Mesenchymal stem cell (in vitro differentiated cells and primary cell): ENCODE measurements around the gene CAPN2.

Experiments used
- DNase-seq: peaks from one replicate; pipeline ENCODE4 v3.0.0-alpha.2; 2013
- H2AFZ ChIP-seq: one replicate; pipeline ENCODE4 v1.6.1; 2013; ENCODE audit warnings: low read depth, mild to moderate bottlenecking, control low read depth, inconsistent platforms, low read length, moderate library complexity
- H2AK5ac ChIP-seq: 2 replicates; pipeline ENCODE4 v1.6.1; 2013; ENCODE audit warnings: low read length, moderate library complexity, mild to moderate bottlenecking, inconsistent platforms; ENCODE audit not compliant: severe bottlenecking
- H2BK120ac ChIP-seq: one replicate; pipeline ENCODE4 v1.6.1; 2013; ENCODE audit warnings: low read depth, mild to moderate bottlenecking, inconsistent platforms, low read length, moderate library complexity
- H2BK12ac ChIP-seq, 2 experiments: one replicate each; pipeline ENCODE4 v1.6.1; 2013; ENCODE audit warnings: inconsistent platforms in 2 of 2, low read length in 2 of 2, mild to moderate bottlenecking in 2 of 2, moderate library complexity in 2 of 2, control low read depth in 1 of 2
- H2BK15ac ChIP-seq: one replicate; pipeline ENCODE4 v1.6.1; 2013; ENCODE audit warnings: mild to moderate bottlenecking, low read depth, inconsistent platforms; ENCODE audit not compliant: poor library complexity, severe bottlenecking
- H2BK5ac ChIP-seq: 2 replicates; pipeline ENCODE4 v1.6.1; 2013; ENCODE audit warnings: low read depth, mild to moderate bottlenecking, low read length, control low read depth, inconsistent platforms; ENCODE audit not compliant: poor library complexity, severe bottlenecking
- H3K14ac ChIP-seq, 2 experiments: one replicate each; pipeline ENCODE4 v1.6.1; 2013; ENCODE audit warnings: inconsistent platforms in 2 of 2, low read length in 2 of 2, control low read depth in 1 of 2, mild to moderate bottlenecking in 1 of 2, moderate library complexity in 1 of 2
- H3K18ac ChIP-seq, 2 experiments: one replicate each; pipeline ENCODE4 v1.6.1; 2013; ENCODE audit warnings: inconsistent platforms in 2 of 2, low read length in 2 of 2, control low read depth in 1 of 2, low read depth in 1 of 2, mild to moderate bottlenecking in 1 of 2
- H3K23ac ChIP-seq, 2 experiments: one replicate each; pipeline ENCODE4 v1.6.1; 2013; ENCODE audit warnings: inconsistent platforms in 2 of 2, low read length in 2 of 2, mild to moderate bottlenecking in 2 of 2, moderate library complexity in 2 of 2, control low read depth in 1 of 2
- H3K27ac ChIP-seq: 2 replicates; pipeline ENCODE4 v1.5.1; 2013; ENCODE audit warnings: mild to moderate bottlenecking, moderate library complexity, low read length, control low read depth, inconsistent platforms; ENCODE audit not compliant: poor library complexity, severe bottlenecking
- H3K27me3 ChIP-seq, 2 experiments: 2 replicates each; pipeline versions ENCODE4 v1.6.1 to v1.7.0; 2013; ENCODE audit warnings: low read length in 2 of 2, mild to moderate bottlenecking in 2 of 2, moderate library complexity in 2 of 2, control low read depth in 1 of 2, inconsistent platforms in 1 of 2; ENCODE audit not compliant: control insufficient read depth in 1 of 2, insufficient read depth in 1 of 2
- H3K36me3 ChIP-seq, 2 experiments: 2 replicates each; pipeline versions ENCODE4 v1.6.1 to v1.7.0; 2013; ENCODE audit warnings: low read length in 2 of 2, control low read depth in 1 of 2, inconsistent platforms in 1 of 2, low read depth in 1 of 2, mild to moderate bottlenecking in 1 of 2; ENCODE audit not compliant: insufficient read depth in 2 of 2, control insufficient read depth in 1 of 2
- H3K4ac ChIP-seq, 2 experiments: one replicate each; pipeline ENCODE4 v1.6.1; 2013; ENCODE audit warnings: inconsistent platforms in 2 of 2, low read length in 2 of 2, mild to moderate bottlenecking in 2 of 2, moderate library complexity in 2 of 2, control low read depth in 1 of 2, low read depth in 1 of 2
- H3K4me1 ChIP-seq: 2 replicates; pipeline ENCODE4 v1.6.1; 2013; ENCODE audit warnings: low read depth, low read length, control low read depth; ENCODE audit not compliant: control insufficient read depth, insufficient read depth
- H3K4me2 ChIP-seq: 2 replicates; pipeline ENCODE4 v1.6.1; 2013; ENCODE audit warnings: low read length, mild to moderate bottlenecking, inconsistent platforms; ENCODE audit not compliant: poor library complexity, severe bottlenecking
- H3K4me3 ChIP-seq, 2 experiments: 2 replicates each; pipeline versions ENCODE4 v1.5.1 to v1.7.0; 2013; ENCODE audit warnings: low read length in 2 of 2, mild to moderate bottlenecking in 2 of 2, control low read depth in 1 of 2, low read depth in 1 of 2; ENCODE audit not compliant: insufficient read depth in 1 of 2
- H3K79me1 ChIP-seq: replicated peaks from 2 replicates; pipeline ENCODE4 v1.6.1; 2013; ENCODE audit warnings: mild to moderate bottlenecking, control low read depth, low read length, inconsistent platforms; ENCODE audit not compliant: poor library complexity, severe bottlenecking
- H3K9ac ChIP-seq: 2 replicates; pipeline ENCODE4 v1.7.0; 2013; ENCODE audit warnings: mild to moderate bottlenecking, low read length, moderate library complexity
- H3K9me3 ChIP-seq: 2 replicates; pipeline ENCODE4 v1.7.0; 2013; ENCODE audit warnings: mild to moderate bottlenecking, low read length; ENCODE audit not compliant: control insufficient read depth
- H4K8ac ChIP-seq: one replicate; pipeline ENCODE4 v1.6.1; 2013; ENCODE audit warnings: inconsistent platforms, mild to moderate bottlenecking, low read length, moderate library complexity
- H4K91ac ChIP-seq: one replicate; pipeline ENCODE4 v1.6.1; 2013; ENCODE audit warnings: mild to moderate bottlenecking, low read length, inconsistent platforms
- WGBS: methylation state at CpG from one replicate; pipeline ENCODE4 v1.1.7; 2013; ENCODE audit warnings: mixed read lengths; 5-methylcytosine and 5-hydroxymethylcytosine counted together

Gene CAPN2

GRCh38 chr1:223747838-223748335, 35.5 kb downstream of the CAPN2 start:
- no peak overlapping the region for H2BK120ac ChIP-seq
- DNase-seq, result no peak

GRCh38 chr1:223748405-223748772, 36.0 kb downstream of the CAPN2 start:
- peak overlapping the region; percentile 71 for H2BK120ac ChIP-seq
- H2BK12ac ChIP-seq, result peak overlapping the region; percentile 59 to 95
- peak; percentile 92 for DNase-seq
- H3K79me1 ChIP-seq, result peaks cover 38% of the 10 kb centered on the region
- no peaks in the 10 kb centered on the region for H3K9me3 ChIP-seq
- H2BK15ac ChIP-seq, result no peak overlapping the region
- H3K23ac ChIP-seq, result peak overlapping the region in 1 of 2 experiments; percentile 72
- peak overlapping the region; percentile 5 for H2AFZ ChIP-seq
- no peaks in the 10 kb centered on the region for H3K27me3 ChIP-seq
- H3K9ac ChIP-seq, result peak overlapping the region; percentile 71
- peak overlapping the region; percentile 47 for H2BK5ac ChIP-seq
- WGBS, result 4% methylated on average over 15 of the region's 18 CpGs
- H3K4me3 ChIP-seq, result peak overlapping the region in 1 of 2 experiments; percentile 65
- peak overlapping the region; percentile 66 for H3K4me2 ChIP-seq
- H4K8ac ChIP-seq, result peak overlapping the region; percentile 86
- H3K18ac ChIP-seq, result peak overlapping the region; percentile 74 to 99
- peak overlapping the region; percentile 88 for H4K91ac ChIP-seq
- H3K27ac ChIP-seq, result peak overlapping the region; percentile 66
- H3K14ac ChIP-seq, result peak overlapping the region in 1 of 2 experiments; percentile 97
- peaks cover 82 to 88% of the 10 kb centered on the region in 2 experiments for H3K36me3 ChIP-seq
- H3K4me1 ChIP-seq, result peaks cover 21% of the 10 kb centered on the region
- H3K4ac ChIP-seq, result peak overlapping the region; percentile 95 to 98
- peak overlapping the region; percentile 41 for H2AK5ac ChIP-seq

More at GRCh38 chr1:223747838-223748335, 35.5 kb downstream of the CAPN2 start:
- Histone ChIP-seq H4K8ac (peak overlapping the region; percentile 83), H3K9ac (peak overlapping the region; percentile 71), H3K4me1 (peaks cover 25% of the 10 kb centered on the region), H2AFZ (no peak overlapping the region), H3K9me3 (no peaks in the 10 kb centered on the region), H3K36me3 (peaks cover 78 to 87% of the 10 kb centered on the region in 2 experiments), H3K18ac (peak overlapping the region; percentile 46 to 79), H2AK5ac (no peak overlapping the region), H3K4me3 (peak overlapping the region in 1 of 2 experiments; percentile 65), H2BK15ac (no peak overlapping the region), H3K23ac (no peak overlapping the region), H3K27ac (peak overlapping the region; percentile 66), H3K4me2 (no peak overlapping the region), H3K4ac (peak overlapping the region in 1 of 2 experiments; percentile 40), H3K79me1 (peaks cover 33% of the 10 kb centered on the region), H3K27me3 (no peaks in the 10 kb centered on the region), H2BK5ac (no peak overlapping the region), H3K14ac (no peak overlapping the region), H2BK12ac (peak overlapping the region in 1 of 2 experiments; percentile 75), H4K91ac (no peak overlapping the region)
- 21% methylated on average over 4 of the region's 4 CpGs for WGBS

- no peaks in the 10 kb centered on the region for H3K9me3 ChIP-seq
- H4K91ac ChIP-seq, result peak overlapping the region; percentile 88
- H3K36me3 ChIP-seq, result peaks cover 80 to 88% of the 10 kb centered on the region in 2 experiments
- H3K9ac ChIP-seq, result peak overlapping the region; percentile 71
- peak overlapping the region; percentile 95 to 98 for H3K4ac ChIP-seq
- peak overlapping the region; percentile 95 for H2BK120ac ChIP-seq
- peak overlapping the region in 1 of 2 experiments; percentile 97 for H3K14ac ChIP-seq
- no peak overlapping the region for H2BK5ac ChIP-seq
- H3K23ac ChIP-seq, result peak overlapping the region; percentile 72 to 94
- peaks cover 19% of the 10 kb centered on the region for H3K4me1 ChIP-seq
- peak overlapping the region; percentile 59 to 95 for H2BK12ac ChIP-seq
- peak overlapping the region; percentile 66 for H3K4me2 ChIP-seq
- H3K79me1 ChIP-seq, result peaks cover 36% of the 10 kb centered on the region
- H4K8ac ChIP-seq, result peak overlapping the region; percentile 86
- peak; percentile 68 for DNase-seq
- peak overlapping the region; percentile 41 for H2AK5ac ChIP-seq
- H3K4me3 ChIP-seq, result peak overlapping the region; percentile 29 to 65
- peak overlapping the region; percentile 85 for H2BK15ac ChIP-seq
- peak overlapping the region; percentile 66 for H3K27ac ChIP-seq
- no peaks in the 10 kb centered on the region for H3K27me3 ChIP-seq
- H3K18ac ChIP-seq, result peak overlapping the region; percentile 74 to 99
- H2AFZ ChIP-seq, result peak overlapping the region; percentile 5
- WGBS, result 6% methylated on average over 45 of the region's 61 CpGs
Measured at GRCh38 chr1:223748773-223749733, 36.7 kb downstream of the CAPN2 start.
